KMS-11 (cell line): Measurements from ENCODE around the gene CHTF8.

ENCODE experiments used
- H2AFZ ChIP-seq: fragments of 200-600 bp; sonication (generic); 2 replicates; pipeline ENCODE4 v1.6.1; 2016; ENCODE audit warnings: antibody characterized with exemption, mixed run types, low read depth
- H3K27ac ChIP-seq: fragments of 200-600 bp; sonication (generic); 2 replicates; pipeline ENCODE4 v1.6.1; 2016; ENCODE audit warnings: mild to moderate bottlenecking, mixed run types
- H3K27me3 ChIP-seq: fragments of 200-600 bp; sonication (generic); 2 replicates; pipeline ENCODE4 v1.6.1; 2017; ENCODE audit warnings: mild to moderate bottlenecking, low read depth, mixed run types, moderate library complexity; ENCODE audit not compliant: insufficient read depth
- H3K36me3 ChIP-seq: fragments of 200-600 bp; sonication (generic); 2 replicates; pipeline ENCODE4 v1.6.1; 2017; ENCODE audit warnings: mild to moderate bottlenecking, mixed run types; ENCODE audit not compliant: insufficient read depth
- H3K4me1 ChIP-seq: fragments of 200-600 bp; sonication (generic); 2 replicates; pipeline ENCODE4 v1.6.1; 2016; ENCODE audit warnings: mild to moderate bottlenecking, low read depth, mixed run types; ENCODE audit not compliant: poor library complexity, severe bottlenecking
- H3K4me2 ChIP-seq: fragments of 200-600 bp; sonication (generic); 2 replicates; pipeline ENCODE4 v1.7.0; 2016; ENCODE audit warnings: mild to moderate bottlenecking, mixed run types
- H3K4me3 ChIP-seq: fragments of 200-600 bp; sonication (generic); IDR thresholded peaks from 2 replicates; pipeline ENCODE4 v1.6.1; 2017; ENCODE audit warnings: low read depth, low read length, mixed read lengths; ENCODE audit not compliant: insufficient read depth
- H3K79me2 ChIP-seq: fragments of 200-600 bp; sonication (generic); 2 replicates; pipeline ENCODE4 v1.6.1; 2016; ENCODE audit warnings: low read depth, mixed run types; ENCODE audit not compliant: insufficient read depth
- H3K9ac ChIP-seq: fragments of 200-600 bp; sonication (generic); 2 replicates; pipeline ENCODE4 v1.6.1; 2016; ENCODE audit warnings: mild to moderate bottlenecking, mixed run types
- H4K20me1 ChIP-seq: fragments of 200-600 bp; sonication (generic); 2 replicates; pipeline ENCODE4 v1.6.1; 2016; ENCODE audit warnings: mild to moderate bottlenecking, mixed run types; ENCODE audit not compliant: insufficient read depth
- TF ChIP-seq, protein P1 (sequence below): fragments of 200-600 bp; sonication (generic); conservative IDR thresholded peaks from 2 replicates; pipeline ENCODE4 v1.6.1; 2017; ENCODE audit warnings: low read depth, mild to moderate bottlenecking, antibody characterized with exemption, low read length, moderate library complexity, mixed read lengths

CHTF8 gene

GRCh38 chr16:69176033-69176800 is 43.8 kb upstream of the CHTF8 start:
- peaks cover 37% of the 10 kb centered on the region for H3K4me1 ChIP-seq
- H3K9ac ChIP-seq: no peak overlapping the region
- no peak overlapping the region for H3K4me3 ChIP-seq
- no peaks in the 10 kb centered on the region for H3K79me2 ChIP-seq
- no peak overlapping the region for H3K4me2 ChIP-seq
- no peaks in the 10 kb centered on the region for H3K27me3 ChIP-seq
- no peaks in the 10 kb centered on the region for H3K36me3 ChIP-seq
- no peak overlapping the region for H3K27ac ChIP-seq
- H2AFZ ChIP-seq: no peak overlapping the region
- no peaks in the 10 kb centered on the region for H4K20me1 ChIP-seq
- TF ChIP-seq, protein P1, sequence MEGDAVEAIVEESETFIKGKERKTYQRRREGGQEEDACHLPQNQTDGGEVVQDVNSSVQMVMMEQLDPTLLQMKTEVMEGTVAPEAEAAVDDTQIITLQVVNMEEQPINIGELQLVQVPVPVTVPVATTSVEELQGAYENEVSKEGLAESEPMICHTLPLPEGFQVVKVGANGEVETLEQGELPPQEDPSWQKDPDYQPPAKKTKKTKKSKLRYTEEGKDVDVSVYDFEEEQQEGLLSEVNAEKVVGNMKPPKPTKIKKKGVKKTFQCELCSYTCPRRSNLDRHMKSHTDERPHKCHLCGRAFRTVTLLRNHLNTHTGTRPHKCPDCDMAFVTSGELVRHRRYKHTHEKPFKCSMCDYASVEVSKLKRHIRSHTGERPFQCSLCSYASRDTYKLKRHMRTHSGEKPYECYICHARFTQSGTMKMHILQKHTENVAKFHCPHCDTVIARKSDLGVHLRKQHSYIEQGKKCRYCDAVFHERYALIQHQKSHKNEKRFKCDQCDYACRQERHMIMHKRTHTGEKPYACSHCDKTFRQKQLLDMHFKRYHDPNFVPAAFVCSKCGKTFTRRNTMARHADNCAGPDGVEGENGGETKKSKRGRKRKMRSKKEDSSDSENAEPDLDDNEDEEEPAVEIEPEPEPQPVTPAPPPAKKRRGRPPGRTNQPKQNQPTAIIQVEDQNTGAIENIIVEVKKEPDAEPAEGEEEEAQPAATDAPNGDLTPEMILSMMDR: no peak

- Histone ChIP-seq H3K79me2 (no peaks in the 10 kb centered on the region), H4K20me1 (no peaks in the 10 kb centered on the region), H3K4me1 (no peaks in the 10 kb centered on the region), H3K27ac (no peak overlapping the region), H3K36me3 (no peaks in the 10 kb centered on the region; the same call in 1 of the 2 replicates), H3K4me2 (no peak overlapping the region), H3K4me3 (no peak overlapping the region), H2AFZ (no peak overlapping the region), H3K9ac (no peak overlapping the region), H3K27me3 (no peaks in the 10 kb centered on the region)
- TF ChIP-seq, protein P1: no peak
Observed at GRCh38 chr16:69171325-69172084, 39.1 kb upstream of the CHTF8 start.

DNA sequence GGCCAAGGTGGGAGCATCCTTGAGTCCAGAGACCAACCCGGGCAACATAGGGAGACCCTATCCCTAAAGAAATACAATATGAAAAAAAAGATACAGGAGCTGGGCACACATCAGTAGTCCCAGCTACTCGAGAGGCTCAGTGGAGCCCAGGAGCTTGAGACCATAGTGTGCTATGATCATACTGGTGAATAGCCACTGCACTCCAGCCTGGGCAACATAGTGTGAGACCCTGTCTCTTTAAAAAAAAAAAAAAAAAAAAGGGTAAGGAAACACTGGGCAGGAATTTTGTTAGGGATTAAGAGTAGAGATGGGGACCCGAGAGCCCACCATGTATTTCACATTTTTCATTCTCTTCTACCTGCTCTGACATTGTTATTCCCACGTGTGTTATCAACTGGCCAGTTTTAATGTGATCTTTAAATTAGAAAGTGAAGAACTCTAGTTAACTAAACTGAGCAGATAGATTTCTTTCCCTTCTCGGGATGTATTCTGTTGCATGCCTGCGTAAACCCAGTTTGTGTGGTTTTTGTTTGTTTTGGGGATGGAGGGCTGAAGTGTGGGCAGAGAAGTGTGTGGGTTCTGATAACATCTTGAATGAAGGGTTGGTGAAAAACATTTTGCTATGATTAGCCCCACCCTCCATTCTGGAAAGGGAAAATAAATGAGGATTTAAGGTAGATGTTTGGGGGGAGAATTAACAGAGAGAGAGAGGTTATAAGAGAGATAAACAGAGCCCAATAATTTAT is 37.4 kb upstream of the CHTF8 start:
- Histone ChIP-seq H3K27me3 (no peaks in the 10 kb centered on the region), H3K79me2 (no peaks in the 10 kb centered on the region), H3K4me2 (no peak overlapping the region), H3K9ac (no peak overlapping the region), H3K27ac (no peak overlapping the region), H4K20me1 (no peaks in the 10 kb centered on the region), H3K4me3 (no peak overlapping the region), H3K36me3 (no peaks in the 10 kb centered on the region; the same call in 1 of the 2 replicates), H3K4me1 (no peaks in the 10 kb centered on the region), H2AFZ (no peak overlapping the region)
- TF ChIP-seq, protein P1: no peak

DNA sequence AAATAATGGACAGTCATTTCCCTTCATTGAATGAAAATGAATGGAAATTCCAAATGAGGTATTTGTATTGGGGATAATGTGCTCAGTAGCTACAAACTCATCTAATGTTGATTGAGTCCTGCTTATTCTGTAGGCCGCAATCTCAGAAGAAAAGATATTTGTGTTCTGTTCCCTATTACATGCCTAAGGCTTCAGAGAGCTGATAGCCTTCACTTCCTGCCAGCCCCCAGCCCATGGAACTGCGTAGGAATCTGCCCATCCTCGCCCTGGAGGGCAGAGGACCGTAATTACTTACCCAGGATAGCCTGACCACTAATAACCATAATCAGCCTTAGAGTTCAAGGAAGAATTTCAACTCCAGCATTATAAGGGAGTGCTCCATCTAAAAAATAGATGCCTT is 36.7 kb upstream of the CHTF8 start:
- H3K36me3 ChIP-seq: no peaks in the 10 kb centered on the region; the same call in 1 of the 2 replicates
- H3K27ac ChIP-seq: no peak overlapping the region
- no peak overlapping the region for H2AFZ ChIP-seq
- no peaks in the 10 kb centered on the region for H4K20me1 ChIP-seq
- H3K9ac ChIP-seq: no peak overlapping the region
- no peak overlapping the region for H3K4me3 ChIP-seq
- no peaks in the 10 kb centered on the region for H3K27me3 ChIP-seq
- H3K79me2 ChIP-seq: no peaks in the 10 kb centered on the region
- no peak overlapping the region for H3K4me2 ChIP-seq
- TF ChIP-seq, protein P1: no peak
- H3K4me1 ChIP-seq: no peaks in the 10 kb centered on the region
